ENCODE results near the gene RBM43.

DNA sequence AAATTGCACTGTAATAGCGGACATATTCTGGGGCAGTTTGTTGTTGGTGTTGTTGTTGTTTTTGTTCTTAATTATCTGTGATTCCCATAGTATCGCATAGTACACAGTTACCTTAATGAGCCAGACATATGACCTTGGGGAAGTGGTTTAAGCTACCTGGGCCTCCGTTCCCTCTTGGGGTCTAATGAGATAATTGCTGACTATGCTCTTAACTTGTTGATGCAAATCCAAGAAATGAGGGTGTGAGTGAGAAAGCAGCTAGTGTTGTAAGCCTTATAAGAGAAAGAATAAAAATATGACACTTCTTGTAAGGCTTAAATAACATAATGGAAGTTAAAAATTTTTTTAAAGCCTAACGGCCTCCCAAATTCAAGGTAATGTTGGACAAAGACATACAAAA lies 20.7 kb upstream of the RBM43 start:
- TF ChIP-seq, protein P1, sequence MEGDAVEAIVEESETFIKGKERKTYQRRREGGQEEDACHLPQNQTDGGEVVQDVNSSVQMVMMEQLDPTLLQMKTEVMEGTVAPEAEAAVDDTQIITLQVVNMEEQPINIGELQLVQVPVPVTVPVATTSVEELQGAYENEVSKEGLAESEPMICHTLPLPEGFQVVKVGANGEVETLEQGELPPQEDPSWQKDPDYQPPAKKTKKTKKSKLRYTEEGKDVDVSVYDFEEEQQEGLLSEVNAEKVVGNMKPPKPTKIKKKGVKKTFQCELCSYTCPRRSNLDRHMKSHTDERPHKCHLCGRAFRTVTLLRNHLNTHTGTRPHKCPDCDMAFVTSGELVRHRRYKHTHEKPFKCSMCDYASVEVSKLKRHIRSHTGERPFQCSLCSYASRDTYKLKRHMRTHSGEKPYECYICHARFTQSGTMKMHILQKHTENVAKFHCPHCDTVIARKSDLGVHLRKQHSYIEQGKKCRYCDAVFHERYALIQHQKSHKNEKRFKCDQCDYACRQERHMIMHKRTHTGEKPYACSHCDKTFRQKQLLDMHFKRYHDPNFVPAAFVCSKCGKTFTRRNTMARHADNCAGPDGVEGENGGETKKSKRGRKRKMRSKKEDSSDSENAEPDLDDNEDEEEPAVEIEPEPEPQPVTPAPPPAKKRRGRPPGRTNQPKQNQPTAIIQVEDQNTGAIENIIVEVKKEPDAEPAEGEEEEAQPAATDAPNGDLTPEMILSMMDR (IDR thresholded peaks at IDR 0.05; ENCODE audit: poor library complexity): no peak
- TF ChIP-seq EZH2phosphoT487 (IDR thresholded peaks at IDR 0.05; ENCODE audit: low read depth, severe bottlenecking, unreplicated experiment): no peak
- TF ChIP-seq EZH2 (IDR thresholded peaks at IDR 0.05; ENCODE audit: borderline replicate concordance): no peak

All from hepatocyte (in vitro differentiated cells).